ENCODE results near the gene CTNND2.
"Not testable (repeated sequence)": the region's sequence is repeated elsewhere in the genome, so short reads cannot be mapped to it uniquely, and the experiment has no call there.

The CTNND2 gene

DNA sequence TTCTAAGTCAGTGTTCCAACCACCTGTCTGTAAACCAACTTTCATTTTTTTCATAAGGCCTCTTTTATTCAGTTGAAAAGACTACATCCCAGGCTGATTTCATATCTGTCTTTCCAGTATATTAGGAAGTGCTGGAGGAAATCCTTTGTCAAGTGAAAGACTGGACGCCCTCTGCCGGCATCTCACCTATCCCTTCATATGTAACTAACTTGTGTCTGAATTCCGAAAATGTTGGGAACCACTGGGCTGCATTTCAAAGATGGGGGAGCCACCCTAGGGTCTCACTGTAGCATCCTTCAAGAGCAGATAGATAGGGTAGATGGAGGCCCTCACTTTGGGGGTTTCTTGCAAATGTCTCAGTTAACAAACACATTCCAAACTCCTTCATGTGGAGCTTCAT is 569.8 kb downstream of the CTNND2 start:
- DNase-seq: no peak

DNA sequence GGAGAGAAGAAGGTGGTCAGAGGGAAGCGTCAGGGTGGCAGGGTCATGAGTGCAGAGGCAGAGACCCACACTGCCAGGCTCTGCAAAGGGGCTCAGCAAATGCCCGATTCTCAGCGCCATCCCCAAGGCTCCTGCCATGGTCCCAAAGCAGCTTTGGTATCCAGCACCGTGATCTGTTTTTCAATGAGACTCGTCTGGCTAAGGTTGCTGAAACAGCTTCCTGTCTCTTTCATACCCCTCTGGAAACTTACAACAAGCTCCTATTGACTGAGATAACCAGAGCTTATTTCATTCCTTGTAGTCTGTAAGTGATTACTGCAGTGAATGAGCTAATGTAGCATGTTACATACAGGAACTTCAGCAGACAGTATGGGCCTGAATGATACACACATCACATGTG is 574.6 kb downstream of the CTNND2 start:
- DNase-seq: peak in 26 of 58 donors; percentile 5 to 60 (median 28)

DNA sequence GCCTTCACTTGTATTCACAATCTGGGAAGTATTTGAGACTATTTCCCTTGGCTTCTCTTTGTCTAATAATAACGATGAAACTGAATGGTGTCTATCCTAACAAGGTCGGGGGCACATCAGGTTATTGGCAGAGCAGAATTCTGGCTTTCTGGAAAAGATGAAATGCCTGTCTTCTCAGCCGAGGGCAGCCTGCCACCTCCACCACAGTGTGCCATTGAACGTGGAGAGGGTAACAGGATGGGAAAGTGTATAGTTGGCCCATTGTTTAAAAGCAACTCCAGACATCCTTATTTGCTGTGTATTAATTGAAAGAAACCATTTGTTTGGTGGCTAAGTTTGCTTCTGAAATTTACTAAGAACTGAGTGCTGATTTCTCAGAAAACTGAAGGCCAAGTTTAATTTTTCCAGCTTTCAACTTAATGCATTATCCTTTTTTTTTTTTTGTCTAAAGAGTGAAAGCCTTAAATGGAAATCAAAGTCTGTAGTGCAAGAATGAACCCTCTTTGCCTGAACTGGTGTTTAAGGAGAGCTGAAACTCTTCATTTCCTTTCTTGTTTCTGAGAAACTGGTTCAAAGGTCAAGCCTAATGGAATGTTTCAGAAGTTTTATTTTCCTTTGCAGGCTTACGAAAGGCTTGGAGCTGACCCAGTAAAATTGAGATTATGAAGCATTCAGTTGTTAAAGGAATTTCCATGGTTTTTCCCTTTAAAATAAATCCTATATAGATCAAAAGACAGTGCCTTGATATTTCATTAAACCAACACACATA is 579.5 kb downstream of the CTNND2 start:
- DNase-seq: peak in 26 of 58 donors; percentile 5 to 70 (median 36)

DNA sequence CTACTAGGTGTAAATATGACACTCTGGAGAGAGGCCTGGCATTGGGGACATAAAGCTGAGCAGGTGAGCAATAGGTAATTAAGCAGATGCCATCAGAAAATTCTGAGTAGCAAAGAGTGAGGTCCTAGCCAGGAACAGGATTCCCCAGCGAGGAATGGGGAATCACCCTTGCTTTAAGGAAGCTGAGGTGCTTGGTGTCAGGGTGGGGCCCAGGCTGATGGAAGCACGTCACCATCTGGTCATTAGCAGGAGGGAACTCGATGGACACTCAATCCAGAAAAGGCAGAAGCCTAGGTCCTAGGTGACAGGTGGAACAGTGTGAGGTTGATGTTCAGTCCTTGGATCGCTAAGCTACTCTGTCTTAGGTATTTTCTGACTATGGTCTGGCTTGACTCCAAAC is 580.5 kb downstream of the CTNND2 start:
- no peak for DNase-seq

DNA sequence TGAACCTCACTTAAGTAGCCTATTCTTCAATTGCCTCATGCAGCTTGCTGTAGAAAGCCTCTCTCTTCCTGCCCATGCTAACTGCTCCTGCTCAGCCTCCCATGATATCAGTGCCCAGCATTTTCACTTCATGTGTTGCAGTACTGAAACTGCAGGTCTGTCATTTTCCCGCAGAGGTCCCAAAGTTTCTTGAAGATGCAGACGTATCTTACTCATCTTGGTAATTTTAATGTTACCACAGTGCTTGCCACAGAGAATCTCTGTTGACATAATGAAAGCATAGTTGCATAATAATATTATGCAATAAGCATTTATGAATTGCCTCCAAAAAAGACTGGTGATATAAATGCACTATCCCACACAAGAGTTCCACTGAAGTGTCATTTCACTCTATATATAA is 582.1 kb downstream of the CTNND2 start:
- DNase-seq: peak in 1 of 58 donors; percentile 33

DNA sequence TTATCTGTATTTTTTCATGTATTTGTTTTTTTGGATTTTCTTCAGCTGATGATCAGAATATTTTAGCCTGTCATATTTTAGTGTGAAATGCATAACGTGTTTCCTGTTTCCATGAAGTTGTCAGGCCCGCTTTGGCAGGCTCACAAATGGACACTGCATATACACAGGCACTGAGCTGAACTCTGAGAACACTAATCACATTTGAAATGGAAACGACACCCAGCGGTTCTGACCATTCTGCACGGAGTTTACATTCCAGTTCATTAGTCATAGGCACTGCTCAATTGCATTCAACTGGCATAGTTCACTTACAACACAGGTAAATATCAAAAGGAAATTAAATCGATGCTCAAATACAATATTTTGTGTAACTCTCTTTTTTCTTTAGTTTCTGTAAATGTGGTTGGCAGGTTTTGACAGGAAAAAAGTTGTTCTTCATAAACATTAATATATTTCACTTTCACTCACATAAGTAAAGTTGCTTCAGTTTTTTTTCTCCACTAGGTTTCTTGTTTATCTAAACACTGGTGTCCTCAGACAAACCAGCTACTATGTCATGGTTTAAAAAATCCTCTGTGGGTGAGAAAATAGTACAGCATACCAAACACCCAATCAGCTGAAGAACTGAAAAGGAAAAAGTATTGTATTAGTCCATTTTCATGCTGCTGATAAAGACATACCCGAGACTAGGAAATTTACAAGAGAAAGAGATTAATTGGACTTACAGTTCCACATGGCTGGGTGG is 584.2 kb downstream of the CTNND2 start:
- no peak for DNase-seq

DNA sequence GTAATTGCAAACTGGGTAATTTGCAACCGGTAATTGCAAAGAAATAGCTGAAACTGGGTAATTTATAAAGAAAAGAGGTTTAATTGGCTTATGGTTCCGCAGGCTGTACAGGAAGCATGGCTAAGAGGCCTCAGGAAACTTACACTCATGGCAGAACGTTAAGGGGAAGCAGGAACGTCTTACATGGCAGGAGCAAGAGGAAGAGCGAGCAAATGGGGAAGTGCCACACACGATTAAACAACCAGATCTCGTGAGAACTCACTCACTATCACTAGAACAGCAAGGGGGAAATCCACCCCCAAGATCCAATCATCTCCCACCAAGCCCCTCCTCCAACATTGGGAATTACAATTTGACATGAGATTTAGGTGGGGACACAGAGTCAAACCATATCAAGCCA is 590.6 kb downstream of the CTNND2 start:
- DNase-seq: not testable (repeated sequence)

DNA sequence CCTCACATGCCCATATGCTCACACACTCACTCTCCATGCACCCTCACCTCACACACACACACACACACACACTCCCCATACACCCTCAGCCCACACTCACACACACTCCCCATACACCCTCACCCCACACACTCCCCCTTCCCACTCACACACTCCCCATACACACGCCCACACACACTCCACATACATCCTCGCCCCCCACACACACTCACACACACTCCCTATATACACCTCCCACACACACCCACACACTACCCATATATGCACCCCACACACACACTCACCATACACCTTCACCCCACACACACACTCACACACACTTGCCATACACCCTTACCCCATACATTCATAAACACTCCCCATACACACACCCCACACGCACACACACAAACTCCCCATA is 592.5 kb downstream of the CTNND2 start:
- DNase-seq: no peak

DNA sequence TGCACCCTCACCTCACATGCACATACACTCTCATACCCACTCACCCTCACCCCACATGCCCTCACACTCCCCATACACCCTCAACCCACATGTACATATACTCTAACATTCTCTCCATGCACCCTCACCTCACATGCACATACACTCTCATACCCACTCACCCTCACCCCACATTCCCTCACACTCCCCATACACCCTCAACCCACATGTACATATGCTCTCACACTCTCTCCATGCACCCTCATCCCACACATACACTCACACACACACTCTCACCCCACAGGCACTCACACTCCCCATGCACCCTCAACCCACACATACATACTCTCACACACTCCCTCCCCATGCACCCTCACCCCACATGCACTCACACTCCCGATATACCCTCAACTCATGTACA is 593.0 kb downstream of the CTNND2 start:
- no peak for DNase-seq

DNA sequence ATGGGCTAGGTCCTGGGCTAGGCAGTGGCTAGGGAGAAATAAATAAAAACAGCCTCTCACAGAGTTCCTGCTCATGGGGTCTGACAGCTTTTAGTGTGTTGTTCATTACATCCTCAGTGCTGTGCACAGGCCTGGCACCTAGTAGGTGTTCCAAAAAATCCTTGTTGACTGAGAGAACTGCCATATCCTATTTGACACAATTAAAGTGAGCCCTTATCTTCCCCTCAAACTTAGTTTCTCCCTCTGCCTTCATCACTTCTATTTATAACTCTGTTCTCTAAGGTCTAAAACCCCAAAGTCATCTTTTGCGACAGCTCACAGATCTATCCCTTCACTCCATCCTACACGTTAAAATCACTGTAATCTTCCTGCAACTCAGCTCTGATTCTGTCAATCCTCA is 594.1 kb downstream of the CTNND2 start:
- no peak for DNase-seq

DNA sequence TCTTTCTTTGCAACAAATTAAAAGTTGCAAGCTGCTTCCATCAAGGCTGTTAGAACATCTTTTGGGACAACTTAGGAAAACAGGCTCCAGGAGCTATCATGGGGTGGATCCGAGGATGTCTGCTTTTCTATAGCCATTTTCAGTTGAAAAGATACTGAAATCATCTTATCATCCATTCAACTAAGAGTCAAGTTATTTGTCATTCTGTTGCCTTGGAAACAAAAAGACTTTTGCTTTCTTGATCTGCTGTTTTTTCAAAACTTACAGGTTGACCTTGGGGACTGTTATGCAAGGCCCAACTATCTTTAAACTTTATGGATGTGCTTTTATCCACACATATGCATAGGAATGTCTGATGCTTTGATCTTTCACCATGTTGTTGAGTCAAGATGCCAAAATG is 597.9 kb downstream of the CTNND2 start:
- no peak for DNase-seq

DNA sequence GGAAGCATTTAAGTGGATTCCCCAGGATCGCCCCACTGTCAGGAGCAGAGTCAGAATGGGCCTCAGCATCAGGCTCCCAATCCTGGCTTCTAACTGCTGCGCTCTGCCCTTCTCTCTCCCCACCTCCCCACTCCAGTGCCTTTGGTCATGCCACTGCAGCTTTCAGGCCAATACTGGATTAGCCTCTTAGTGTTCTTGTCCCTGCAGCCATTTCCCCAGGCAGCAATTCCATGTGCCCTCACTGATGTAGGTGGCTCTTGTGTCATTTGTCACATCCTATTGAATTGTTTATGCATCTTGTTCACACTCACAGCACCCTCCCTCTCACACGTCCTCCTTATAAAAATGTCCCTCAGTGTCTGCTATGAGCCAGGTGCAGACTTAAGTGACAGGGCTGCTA is 599.0 kb downstream of the CTNND2 start:
- DNase-seq: no peak

DNA sequence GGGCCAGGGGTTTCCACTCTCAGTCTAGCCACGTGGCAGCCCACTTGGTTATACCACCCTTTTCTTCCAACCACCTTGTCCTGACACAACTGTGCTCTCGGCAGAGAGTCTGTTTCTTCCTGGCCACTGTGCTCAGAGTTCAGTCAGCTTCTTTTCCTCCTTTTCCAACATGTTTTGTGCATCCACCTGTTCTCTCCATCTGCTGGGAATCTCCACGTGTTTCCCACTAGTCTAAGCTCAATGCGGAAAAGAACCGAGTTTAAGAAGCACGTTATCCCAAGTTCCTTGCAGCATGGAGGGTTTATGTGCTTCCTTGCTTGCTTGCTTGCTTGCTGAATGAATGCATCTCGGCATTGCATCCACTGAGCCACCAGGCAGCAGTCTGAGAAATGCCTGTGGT is 599.6 kb downstream of the CTNND2 start:
- no peak for DNase-seq

DNA sequence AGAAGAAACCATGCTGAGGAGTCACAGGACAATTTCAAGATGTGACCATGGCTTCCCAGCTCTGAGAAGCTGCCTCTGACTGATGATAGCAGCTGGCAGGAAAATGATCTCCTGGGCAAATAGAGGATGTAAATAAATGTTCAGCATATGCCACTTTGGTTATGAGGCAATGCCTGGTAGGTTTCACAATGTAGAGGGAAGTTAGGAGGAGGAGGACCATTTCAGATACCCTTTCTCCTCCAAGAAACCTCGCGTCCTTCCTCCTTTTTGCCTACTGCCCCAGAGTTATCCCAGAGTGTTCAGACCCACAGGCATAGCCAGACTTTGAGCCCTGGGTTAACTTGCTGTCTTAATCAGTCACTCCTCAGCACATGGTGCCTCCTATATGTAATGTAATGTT is 601.6 kb downstream of the CTNND2 start:
- peak in 2 of 58 donors; percentile 12 to 44 for DNase-seq

DNA sequence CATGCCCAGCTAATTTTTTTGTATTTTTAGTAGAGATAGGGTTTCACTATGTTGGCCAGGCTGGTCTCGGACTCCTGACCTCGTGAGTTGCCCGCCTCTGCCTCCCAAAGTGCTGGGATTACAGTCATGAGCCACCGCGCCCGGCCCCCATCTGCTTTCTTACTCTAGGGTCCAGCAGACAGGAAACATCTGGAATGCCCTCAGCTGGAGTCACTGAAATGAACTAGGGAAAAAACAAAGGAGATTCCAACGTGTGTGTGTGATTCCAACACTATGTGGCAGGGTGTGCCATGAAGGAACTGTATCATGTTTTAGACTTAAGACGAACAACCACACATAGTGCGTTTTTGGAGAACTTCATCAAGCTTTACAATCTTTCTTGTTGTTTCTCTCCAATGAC is 603.1 kb downstream of the CTNND2 start:
- no peak for DNase-seq

DNA sequence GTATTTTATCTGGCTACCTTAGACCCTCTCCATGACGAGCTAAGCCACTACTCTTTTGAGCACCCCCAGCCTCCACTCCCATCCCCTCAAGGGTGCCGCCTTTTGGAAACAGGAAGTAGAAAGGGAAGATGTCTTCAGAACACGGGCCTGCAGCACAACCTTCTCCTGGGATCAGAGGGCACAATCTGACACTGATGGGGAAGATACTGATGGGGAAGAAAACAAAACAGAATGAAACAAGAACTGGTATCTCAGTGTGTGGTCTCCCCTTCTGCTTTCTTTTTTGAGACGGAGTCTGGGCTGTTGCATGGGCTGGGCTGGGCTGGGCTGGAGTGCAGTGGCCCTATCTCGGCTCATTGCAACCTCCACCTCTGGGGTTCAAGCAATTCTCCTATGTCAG is 603.5 kb downstream of the CTNND2 start:
- peak in 2 of 58 donors; percentile 19 to 25 for DNase-seq

DNA sequence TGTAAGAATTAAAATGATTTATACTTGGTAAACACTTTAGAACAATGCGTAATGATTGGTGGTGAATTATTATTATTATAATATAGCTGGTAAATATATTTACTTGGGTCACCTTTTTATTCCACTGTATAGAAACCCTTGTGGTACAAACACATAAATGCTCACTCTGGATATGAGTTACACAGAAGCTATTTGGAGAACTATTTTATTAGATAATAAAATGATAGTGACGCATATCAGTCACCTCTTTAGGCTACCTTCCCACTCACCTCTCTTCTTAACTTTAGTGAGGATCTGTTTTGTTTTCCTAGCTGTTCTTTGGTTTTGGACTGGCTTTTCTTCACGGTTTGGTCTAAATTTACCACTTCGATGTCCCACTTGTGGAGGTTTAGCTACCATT is 605.4 kb downstream of the CTNND2 start:
- no peak for DNase-seq

DNA sequence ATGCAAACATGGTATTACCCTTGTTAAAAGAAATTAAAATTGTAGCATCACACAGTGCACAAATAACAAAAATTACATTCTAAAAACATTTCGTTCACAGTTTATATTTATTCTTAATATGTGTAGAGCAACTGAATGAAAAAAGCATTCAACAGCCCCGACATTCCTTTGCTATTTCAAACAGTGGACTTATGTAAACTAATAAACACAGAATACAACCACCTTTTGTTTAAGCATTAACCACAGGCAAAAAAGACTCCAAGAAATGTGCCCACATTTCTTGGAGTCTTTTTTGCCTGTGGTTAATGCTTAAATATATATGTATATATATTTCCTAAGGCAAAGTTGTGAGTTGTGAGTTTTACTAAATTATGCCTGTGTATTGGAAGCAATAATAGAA is 610.7 kb downstream of the CTNND2 start:
- DNase-seq: no peak

DNA sequence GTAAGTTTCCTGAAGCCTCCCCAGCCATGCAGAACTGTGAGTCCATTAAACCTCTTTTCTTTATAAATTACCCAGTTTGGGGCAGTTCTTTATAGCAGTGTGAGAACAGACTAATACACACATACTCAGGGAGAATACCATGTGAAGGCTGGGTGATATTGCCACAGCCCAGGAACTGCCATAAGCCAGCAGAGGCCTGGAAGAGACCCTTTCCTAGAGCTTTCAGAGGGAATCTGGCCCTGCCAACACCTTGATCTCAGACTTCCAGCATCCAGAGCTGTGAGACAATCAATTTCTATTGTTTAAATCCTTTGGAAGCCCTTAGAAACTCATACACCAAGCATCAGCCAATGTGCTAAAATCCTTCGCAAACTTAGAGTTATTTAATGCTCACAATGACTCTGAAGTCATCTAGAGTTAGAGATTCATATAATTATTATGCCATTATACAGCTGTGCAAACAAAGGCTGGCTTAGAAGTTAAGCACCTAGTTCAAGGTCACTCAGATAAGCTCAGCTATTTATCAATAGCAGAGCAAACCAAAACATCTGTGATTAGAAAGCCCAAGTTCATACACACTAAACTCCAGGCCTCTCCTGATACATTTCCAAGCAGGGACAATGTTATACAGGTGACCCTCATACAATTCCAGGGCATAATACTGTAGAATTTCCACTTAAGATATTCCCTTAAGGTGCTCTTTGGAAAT is 611.4 kb downstream of the CTNND2 start:
- DNase-seq: no peak

DNA sequence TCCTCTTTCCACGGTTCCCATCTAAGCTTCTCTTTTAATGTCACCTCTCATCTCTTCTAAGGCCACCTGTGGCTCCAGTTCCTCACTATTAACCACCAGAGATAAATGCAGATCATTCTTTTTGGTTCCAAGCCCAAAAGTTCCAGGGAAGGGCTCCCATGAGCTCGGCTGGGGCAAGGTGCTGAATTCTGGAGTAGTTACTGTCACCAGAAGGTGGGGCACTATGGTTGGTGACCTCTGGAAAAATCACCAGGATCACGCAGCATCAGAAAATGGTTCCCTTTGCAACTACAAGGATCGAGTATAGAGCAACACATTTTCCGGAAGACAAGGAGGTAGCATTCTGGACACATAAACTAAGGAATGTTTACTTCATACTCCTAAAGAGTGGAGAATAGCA is 614.5 kb downstream of the CTNND2 start:
- DNase-seq: no peak

DNA sequence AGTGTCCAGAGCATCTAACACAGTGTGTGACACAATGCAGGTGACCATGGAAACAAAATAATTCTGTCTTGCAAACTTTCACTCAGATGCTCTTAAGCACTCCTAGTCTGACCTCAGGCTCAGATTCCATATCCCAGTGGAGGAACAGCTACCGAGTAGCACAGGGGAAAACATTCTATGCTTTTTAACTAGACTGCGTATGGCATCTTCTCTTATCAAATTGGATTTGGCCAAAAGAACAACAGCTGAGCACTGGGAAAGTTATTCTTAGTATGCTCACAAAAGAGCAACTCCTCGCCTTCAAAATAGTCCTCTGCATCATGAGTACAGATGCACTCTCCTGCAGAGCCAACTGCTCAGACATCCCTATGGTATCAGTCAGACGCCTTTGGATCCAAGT is 615.0 kb downstream of the CTNND2 start:
- DNase-seq: peak in 3 of 58 donors; percentile 26 to 55 (median 45)

DNA sequence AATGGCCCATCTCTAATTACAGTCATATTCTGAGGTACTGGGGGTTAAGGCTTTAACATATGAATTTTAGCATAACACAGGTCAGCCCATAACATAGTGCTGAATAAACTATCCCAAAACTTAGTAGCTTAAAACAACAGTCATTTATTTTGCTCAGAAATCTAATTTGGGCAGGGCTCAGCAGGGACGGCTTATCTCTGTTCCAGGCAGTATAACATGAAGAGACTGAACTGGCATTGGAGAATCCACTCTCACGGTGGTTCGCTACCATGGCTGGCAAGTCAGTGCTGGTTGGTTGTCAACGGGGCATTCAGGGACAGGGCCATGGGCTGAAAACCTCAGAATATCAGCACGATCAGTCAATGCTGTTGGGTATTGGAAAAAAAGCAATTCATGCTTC is 622.4 kb downstream of the CTNND2 start:
- no peak for DNase-seq
